RPMI8226 (cell line): Measurements from ENCODE around the gene COG6.

Experiments
- DNase-seq: peaks from one replicate; pipeline ENCODE4 v3.0.0-alpha.2; 2015

The COG6 gene

GRCh38 chr13:39682788-39683187 lies 27.3 kb downstream of the COG6 start:
- no peak for DNase-seq

- DNase-seq = peak; percentile 36
Observed at GRCh38 chr13:39684531-39685137, 29.2 kb downstream of the COG6 start.

DNA sequence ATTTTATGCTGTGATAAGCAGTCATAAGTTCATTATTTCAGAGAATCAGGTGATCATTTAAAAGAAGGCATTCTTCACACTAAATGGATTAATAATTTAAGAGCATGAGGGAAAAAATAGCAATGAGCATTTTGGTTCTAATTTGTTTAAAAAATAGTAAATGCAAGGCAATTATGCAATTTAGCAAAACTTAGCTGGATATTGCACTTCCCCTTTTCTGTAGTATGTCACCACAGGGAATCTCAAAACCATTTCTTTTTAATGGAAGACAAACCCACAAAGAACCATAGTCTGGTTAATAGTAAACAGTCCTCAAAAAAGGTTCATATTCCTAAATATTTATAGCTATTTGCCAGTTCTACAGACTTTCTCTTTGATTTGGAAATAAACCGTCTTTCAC lies 30.2 kb downstream of the COG6 start:
- DNase-seq = no peak

- no peak for DNase-seq
Observed at GRCh38 chr13:39688278-39688677, 32.8 kb downstream of the COG6 start.

- DNase-seq = no peak
Observed at GRCh38 chr13:39688699-39689405, 33.4 kb downstream of the COG6 start.

GRCh38 chr13:39692660-39693438 lies 37.4 kb downstream of the COG6 start:
- DNase-seq = no peak

GRCh38 chr13:39699274-39699673 lies 43.8 kb downstream of the COG6 start:
- DNase-seq = no peak

- no peak for DNase-seq
Observed at GRCh38 chr13:39712626-39713025, 57.2 kb downstream of the COG6 start.

- no peak for DNase-seq
Observed at GRCh38 chr13:39729156-39729555, 73.7 kb downstream of the COG6 start.

DNA sequence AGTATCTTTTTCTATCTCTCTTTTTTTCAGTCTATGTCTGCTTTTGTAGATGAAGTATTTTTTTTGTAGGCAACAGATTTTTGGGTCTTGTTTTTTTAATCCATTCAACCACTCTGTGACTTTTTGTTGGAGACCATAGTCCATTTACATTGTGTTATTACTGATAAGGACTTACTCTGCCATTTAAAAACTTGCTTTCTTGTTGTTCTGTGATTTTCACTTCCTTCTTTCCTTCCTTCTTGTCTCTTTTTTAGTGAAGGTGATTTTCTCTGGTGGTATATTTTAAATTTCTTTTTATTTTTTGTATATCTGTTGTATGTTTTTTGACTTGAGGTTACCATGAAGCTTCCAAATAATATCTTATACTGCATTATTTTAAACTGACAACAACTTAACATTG lies 79.5 kb downstream of the COG6 start:
- DNase-seq = no peak

DNA sequence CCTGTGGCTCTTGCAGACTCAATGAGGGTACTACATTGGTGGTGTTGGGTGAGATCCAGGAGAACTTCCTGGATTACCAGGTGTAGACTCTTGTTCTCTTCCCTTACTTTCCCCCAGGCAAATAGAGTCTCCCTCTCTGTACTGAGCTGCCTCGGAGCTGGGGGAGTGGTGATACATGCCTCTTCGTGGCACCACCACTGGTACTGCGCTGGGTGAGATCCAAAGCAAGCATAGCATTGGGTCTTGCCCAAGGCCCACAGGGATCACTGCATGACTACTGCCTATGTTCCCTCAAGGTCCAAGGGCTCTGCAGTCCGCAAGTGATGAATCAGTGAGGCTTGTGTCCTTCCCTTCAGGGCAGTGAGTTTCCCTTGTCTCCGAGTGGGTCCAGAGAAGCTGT lies 81.6 kb downstream of the COG6 start:
- no peak for DNase-seq

DNA sequence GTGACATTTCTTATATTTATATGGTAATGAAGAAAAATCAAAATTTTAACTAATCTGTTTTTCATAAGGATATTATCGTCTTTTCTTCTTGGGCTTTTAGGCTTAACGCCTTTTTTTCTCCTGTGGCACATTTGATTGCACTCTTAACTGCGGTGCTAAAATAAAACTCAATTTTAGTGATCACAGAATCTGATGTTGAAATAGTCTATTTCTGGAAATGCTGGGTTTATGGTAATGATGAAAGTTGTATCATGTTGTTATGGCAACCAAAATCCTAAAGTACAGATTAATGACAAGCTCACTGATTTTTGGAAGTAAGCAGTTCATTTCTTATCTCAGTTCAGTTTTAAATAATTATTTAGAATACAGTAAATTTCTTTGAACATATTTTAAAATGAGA lies 85.3 kb downstream of the COG6 start:
- no peak for DNase-seq

GRCh38 chr13:39748961-39749360 lies 93.5 kb downstream of the COG6 start:
- no peak for DNase-seq

GRCh38 chr13:39749528-39749927 lies 94.1 kb downstream of the COG6 start:
- DNase-seq = no peak

DNA sequence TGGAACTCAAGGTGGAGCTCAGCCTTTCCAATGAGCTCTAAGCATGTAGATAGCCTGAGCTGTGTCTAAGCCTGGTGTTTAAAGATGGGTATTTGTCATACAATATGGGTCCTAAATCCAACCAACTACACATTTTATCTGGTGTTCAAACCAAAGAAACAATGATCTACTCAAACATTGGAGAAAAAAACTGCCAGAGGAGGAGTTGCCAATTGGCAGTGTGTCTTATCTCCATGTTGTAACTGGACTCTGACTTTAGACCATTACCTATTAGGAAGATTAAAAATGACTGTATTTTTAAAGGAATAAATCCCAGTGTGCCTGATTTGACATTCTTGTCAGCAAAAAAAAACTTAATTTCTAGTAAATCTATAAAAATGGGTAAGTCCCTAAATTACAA lies 96.3 kb downstream of the COG6 start:
- DNase-seq = no peak

- DNase-seq = no peak
Observed at GRCh38 chr13:39760521-39760920, 105.1 kb downstream of the COG6 start.

DNA sequence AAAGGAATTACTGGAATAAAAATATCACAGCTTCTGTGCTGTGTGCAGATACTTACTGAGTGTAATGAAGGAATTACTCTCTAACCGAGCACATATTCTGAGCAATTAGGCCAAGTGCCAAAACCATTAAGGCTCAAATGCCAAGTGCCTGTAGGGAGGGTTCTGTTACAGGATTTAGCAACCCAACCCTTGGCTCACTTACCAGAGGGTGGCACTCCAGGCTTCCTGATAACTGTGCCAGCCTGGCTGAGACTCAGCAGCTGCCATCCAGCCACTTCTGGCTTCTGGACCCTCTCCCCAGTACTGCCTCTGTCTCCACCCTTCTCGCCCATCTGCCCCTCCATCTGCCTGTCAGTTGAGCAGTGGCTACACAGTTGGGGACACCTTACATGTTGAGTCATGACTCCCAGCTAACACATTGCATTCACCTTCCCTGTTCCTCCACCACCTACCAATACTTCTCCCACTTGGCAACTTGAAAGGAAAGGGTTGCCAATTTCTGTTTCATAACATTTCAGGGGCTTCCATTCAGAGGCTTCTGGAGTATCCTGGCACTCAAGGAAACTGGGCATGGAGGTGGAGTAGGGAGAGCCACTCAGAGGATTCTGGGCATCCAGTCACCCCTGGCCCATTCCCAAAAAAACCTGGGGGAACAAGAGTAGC lies 110.5 kb downstream of the COG6 start:
- DNase-seq = peak; percentile 41

GRCh38 chr13:39766464-39767158 lies 111.1 kb downstream of the COG6 start:
- DNase-seq = no peak

DNA sequence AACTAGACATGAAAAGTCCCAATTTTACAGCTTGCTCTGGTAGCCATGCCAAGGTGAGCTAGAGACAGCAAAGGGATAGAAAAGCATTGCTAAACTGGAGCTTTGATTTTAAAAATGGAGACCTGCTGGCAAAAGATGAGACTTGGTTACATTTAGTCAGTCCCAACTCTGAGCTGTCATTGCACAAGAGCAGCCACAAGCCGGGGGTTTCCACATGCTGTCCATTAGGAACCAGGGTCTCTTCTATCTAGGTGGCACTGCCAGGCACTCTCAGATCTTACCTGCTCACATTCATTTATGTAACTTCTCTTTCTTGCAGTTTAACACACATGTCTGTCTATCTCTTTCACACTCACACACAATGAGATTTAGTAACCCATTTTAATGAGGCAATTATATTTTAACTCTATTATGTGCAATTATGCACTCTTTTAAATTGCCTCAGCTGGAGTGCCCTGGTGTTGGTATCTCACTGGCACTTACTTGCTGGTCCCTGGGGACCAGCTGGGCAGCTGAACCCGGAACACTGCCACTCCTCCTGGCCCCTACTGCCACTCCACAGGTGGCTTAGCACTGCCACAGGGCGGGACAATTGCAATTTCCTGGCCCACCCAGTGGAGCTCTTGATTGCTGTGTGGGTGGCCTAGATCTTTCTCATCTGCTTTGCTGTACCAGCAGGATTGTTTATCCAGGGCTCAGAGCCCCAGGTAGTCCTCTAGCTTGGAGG lies 112.5 kb downstream of the COG6 start:
- no peak for DNase-seq

DNA sequence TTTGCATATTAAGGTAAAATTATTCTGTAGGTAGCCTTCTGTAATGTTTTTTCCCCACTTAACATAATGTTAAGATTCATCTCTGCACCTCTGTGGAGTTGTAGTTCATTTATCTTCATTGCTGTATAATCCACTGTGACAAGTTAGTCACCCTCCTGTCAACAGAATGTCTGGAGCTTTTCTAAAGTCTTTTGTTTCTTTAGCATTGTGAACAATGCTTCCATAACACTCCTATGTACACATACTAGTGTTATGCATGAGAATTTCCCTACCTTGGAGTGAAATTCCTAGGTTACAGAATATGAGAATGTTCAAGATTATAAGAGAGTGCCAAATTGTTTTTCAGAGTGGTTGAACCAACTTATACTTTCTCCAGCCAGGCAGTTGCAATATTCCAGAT lies 113.5 kb downstream of the COG6 start:
- DNase-seq = no peak

GRCh38 chr13:39770221-39771090 lies 115.0 kb downstream of the COG6 start:
- no peak for DNase-seq
